Testis (tissue), 2 donors: ENCODE data around the gene ZNF423.

Source experiments
- POLR2A ChIP-seq: fragments of 450-650 bp; IDR thresholded peaks from one replicate; pipeline ENCODE4 v1.6.1; 2017; ENCODE audit warnings: antibody characterized with exemption, mild to moderate bottlenecking, moderate library complexity
- TF ChIP-seq, protein P1 (sequence below), 3 experiments: fragments of 450-650 bp in 2 of 3; fragments of 200-600 bp in 1 of 3; sonication (generic) in 1 of 3; IDR thresholded peaks; one replicate each; pipeline ENCODE4 v1.5.1; 2016 to 2019; ENCODE audit warnings: antibody characterized with exemption in 3 of 3, mild to moderate bottlenecking in 2 of 3, moderate library complexity in 1 of 3

DNA sequence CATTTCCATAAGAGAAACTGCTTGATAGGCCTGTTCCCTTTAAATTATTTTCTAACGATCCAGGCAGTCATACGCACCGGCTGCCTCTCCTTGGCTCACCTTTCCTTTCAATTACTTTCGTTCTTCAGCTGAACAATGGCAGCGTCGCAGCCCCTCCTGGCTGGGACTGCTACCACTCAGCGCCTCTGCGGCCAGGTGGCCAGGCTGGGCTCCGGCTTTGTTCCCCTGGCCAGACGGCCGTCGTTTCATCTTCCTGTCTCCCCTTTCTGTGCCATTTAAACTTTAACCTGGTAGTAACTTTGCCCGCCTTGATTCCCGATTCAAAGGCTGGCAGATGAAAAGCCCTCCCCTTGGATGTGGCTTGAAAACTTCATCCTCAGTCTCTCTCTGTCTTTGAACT is 403.3 kb downstream of the ZNF423 start:
- TF ChIP-seq, protein P1, sequence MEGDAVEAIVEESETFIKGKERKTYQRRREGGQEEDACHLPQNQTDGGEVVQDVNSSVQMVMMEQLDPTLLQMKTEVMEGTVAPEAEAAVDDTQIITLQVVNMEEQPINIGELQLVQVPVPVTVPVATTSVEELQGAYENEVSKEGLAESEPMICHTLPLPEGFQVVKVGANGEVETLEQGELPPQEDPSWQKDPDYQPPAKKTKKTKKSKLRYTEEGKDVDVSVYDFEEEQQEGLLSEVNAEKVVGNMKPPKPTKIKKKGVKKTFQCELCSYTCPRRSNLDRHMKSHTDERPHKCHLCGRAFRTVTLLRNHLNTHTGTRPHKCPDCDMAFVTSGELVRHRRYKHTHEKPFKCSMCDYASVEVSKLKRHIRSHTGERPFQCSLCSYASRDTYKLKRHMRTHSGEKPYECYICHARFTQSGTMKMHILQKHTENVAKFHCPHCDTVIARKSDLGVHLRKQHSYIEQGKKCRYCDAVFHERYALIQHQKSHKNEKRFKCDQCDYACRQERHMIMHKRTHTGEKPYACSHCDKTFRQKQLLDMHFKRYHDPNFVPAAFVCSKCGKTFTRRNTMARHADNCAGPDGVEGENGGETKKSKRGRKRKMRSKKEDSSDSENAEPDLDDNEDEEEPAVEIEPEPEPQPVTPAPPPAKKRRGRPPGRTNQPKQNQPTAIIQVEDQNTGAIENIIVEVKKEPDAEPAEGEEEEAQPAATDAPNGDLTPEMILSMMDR (IDR thresholded peaks at IDR 0.05): no peak
- no peak for TF ChIP-seq POLR2A
